ENCODE results near the gene LMAN1L.

DNA sequence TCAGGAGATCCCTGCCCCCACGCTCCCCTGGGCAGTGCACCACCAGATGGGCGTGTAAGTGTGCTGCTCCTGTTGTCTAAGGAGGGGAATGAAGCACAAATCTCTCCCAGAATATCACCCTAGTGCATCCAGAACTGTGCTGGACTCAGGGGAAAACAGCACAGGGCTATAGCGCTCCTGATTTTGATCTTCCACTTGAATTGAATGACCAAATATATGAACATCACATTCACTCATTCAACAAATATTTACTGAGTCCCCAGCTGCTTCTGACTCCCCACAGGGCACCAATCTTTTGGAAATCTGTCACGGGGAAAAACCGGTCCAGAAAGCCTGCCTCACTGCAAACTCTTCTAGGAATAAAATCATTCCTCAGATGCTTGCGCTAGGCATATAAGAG, 16.2 kb downstream of the LMAN1L start:
- TF ChIP-seq GATA2 (IDR thresholded peaks at IDR 0.05; ENCODE audit: low read depth, low read length) (no peak), GATA3 (IDR thresholded peaks at IDR 0.05; ENCODE audit: low read depth, low read length) (no peak)

Measured in SH-SY5Y (cell line).